ENCODE measurements around the gene MPIG6B. TPM values are rescaled to one million over a fixed set of nuclear protein-coding genes. Genes with fewer than 3 reads are reported as not detected.

The MPIG6B gene
- total RNA-seq, 1 experiment from 2014 or later = not detected

GRCh38 chr6:31749301-31750036 is 26.3 kb downstream of the MPIG6B start:
- peaks cover 6 to 24% (median 18%) of the 10 kb centered on the region in 3 experiments; a peak in 6 of 7 replicates for H3K36me3 Mint-ChIP-seq (ENCODE audit: insufficient read depth in 1 of 3, low read depth in 3 of 3)
- Histone ChIP-seq H2BK20ac (ENCODE audit: low read depth, low read length, poor library complexity, severe bottlenecking) (no peak overlapping the region), H2BK15ac (ENCODE audit: low read depth, low read length) (no peak overlapping the region), H3K4me1 (ENCODE audit: insufficient read depth, low read length) (no peaks in the 10 kb centered on the region), H3K27ac (ENCODE audit: insufficient read length, low read depth, low read length) (no peak overlapping the region), H3K18ac (ENCODE audit: insufficient read length, low read depth, low read length) (no peak overlapping the region), H3K27me3 (ENCODE audit: insufficient read depth, low read length) (no peaks in the 10 kb centered on the region), H4K8ac (replicated peaks; ENCODE audit: insufficient read length, low read depth, low read length) (no peak overlapping the region), H3K56ac (ENCODE audit: insufficient read length, low read depth, low read length) (no peak overlapping the region), H2AK5ac (ENCODE audit: insufficient read length, low read length) (no peak overlapping the region), H4K20me1 (ENCODE audit: control insufficient read depth, insufficient read depth, insufficient read length) (no peaks in the 10 kb centered on the region), H3K9me3 (ENCODE audit: control insufficient read depth, low read depth, low read length) (no peaks in the 10 kb centered on the region), H4K5ac (ENCODE audit: insufficient read length, low read depth, low read length) (no peak overlapping the region), H3T11ph (ENCODE audit: low read length) (no peak overlapping the region), H3K79me2 (ENCODE audit: insufficient read depth, low read length) (no peaks in the 10 kb centered on the region), H3K9ac (ENCODE audit: extremely low read depth, insufficient read length, low read length) (no peak overlapping the region), H3K14ac (ENCODE audit: insufficient read depth, low read length) (no peak overlapping the region), H2BK5ac (ENCODE audit: insufficient read length, low read length) (no peak overlapping the region), H2BK12ac (ENCODE audit: insufficient read length, low read depth, low read length) (no peak overlapping the region), H3K4ac (ENCODE audit: low read depth, low read length) (no peak overlapping the region), H3K23ac (ENCODE audit: insufficient read length, low read depth, low read length) (no peak overlapping the region), H3K4me2 (ENCODE audit: insufficient read depth, insufficient read length, low read length) (no peak overlapping the region), H3K79me1 (ENCODE audit: insufficient read depth, low read depth, low read length, poor library complexity, severe bottlenecking) (no peaks in the 10 kb centered on the region), H3K23me2 (ENCODE audit: insufficient read length, low read depth, low read length, poor library complexity, severe bottlenecking) (no peaks in the 10 kb centered on the region), H2BK120ac (ENCODE audit: low read depth, low read length, poor library complexity, severe bottlenecking) (no peak overlapping the region), H4K91ac (ENCODE audit: insufficient read length, low read depth, low read length) (no peak overlapping the region), H2AFZ (ENCODE audit: low read length) (no peak overlapping the region)
- no peak overlapping the region for H3K27ac Mint-ChIP-seq
- TF ChIP-seq, protein P1, sequence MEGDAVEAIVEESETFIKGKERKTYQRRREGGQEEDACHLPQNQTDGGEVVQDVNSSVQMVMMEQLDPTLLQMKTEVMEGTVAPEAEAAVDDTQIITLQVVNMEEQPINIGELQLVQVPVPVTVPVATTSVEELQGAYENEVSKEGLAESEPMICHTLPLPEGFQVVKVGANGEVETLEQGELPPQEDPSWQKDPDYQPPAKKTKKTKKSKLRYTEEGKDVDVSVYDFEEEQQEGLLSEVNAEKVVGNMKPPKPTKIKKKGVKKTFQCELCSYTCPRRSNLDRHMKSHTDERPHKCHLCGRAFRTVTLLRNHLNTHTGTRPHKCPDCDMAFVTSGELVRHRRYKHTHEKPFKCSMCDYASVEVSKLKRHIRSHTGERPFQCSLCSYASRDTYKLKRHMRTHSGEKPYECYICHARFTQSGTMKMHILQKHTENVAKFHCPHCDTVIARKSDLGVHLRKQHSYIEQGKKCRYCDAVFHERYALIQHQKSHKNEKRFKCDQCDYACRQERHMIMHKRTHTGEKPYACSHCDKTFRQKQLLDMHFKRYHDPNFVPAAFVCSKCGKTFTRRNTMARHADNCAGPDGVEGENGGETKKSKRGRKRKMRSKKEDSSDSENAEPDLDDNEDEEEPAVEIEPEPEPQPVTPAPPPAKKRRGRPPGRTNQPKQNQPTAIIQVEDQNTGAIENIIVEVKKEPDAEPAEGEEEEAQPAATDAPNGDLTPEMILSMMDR (conservative IDR thresholded peaks at IDR 0.05) = no peak
- H3K27me3 Mint-ChIP-seq (ENCODE audit: low read depth) = no peaks in the 10 kb centered on the region
- no peak for DNase-seq
- H3K4me1 Mint-ChIP-seq = peaks cover 5 to 8% of the 10 kb centered on the region in 2 experiments
- no peak overlapping the region for H3K4me3 Mint-ChIP-seq
- WGBS (ENCODE audit: extremely low coverage, insufficient read length, low lambda C conversion rate) = no CpG with 5 or more reads among the region's 8 CpGs
- no peaks in the 10 kb centered on the region for H3K9me3 Mint-ChIP-seq
